ENCODE data around the gene CTSO.

DNA sequence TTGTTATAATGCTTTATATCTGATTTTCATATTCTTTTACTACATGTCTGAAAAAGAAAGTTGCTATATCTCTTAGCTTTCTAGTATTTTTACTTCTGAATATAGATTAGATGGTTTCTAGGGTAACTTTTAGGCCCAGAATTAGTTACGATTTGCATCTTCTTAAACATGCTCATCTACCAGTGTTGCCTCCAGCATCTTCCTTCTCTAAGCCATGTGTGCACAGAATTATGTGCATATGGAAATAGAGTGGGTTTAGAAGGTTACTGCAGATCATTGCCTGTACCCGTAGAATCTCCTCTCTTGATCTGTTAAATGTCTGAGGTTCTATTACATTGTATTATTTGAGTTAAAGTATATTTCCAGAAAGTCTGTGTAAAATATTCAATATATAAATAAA, 52.7 kb downstream of the CTSO start:
- no peak for TF ChIP-seq CTCF (IDR thresholded peaks at IDR 0.05; ENCODE audit: insufficient read depth, low read length, poor library complexity, severe bottlenecking)
- TF ChIP-seq EZH2phosphoT487 (conservative IDR thresholded peaks at IDR 0.05; ENCODE audit: low read length): no peak
